ENCODE data around the gene CLDND2. TPM values are rescaled to one million over a fixed set of nuclear protein-coding genes. Genes with fewer than 3 reads are reported as not detected.

CLDND2 gene
- total and polyA plus RNA-seq, 2 experiments from 2014 or later, result 7.7 TPM; not detected in 1

DNA sequence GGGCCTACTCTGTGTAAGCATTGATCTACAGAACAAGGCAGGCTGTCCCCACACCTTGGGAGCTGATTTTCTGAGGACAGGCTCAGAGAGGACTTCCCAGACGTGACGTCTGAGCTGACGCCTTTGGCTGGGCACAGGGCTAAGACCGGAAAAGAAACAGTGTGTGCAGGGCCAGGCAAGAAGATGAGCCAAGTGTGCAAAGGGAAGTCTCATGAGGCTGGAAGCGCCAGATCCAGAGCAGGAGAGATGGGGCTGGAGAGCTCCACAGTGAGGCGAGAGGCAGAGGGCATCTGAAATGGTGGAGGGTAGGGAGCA, 44.7 kb downstream of the CLDND2 start:
- DNase-seq (ENCODE audit: low spot score), result no peak
- no peaks in the 10 kb centered on the region for H3F3A ChIP-seq (replicated peaks; ENCODE audit: low read depth)

More for the DNA sequence above, 44.7 kb downstream of the CLDND2 start:
- Histone ChIP-seq H3K36me3 (ENCODE audit: insufficient read depth) (no peaks in the 10 kb centered on the region), H3K79me2 (replicated peaks; ENCODE audit: insufficient read depth) (no peaks in the 10 kb centered on the region), H4K20me1 (replicated peaks; ENCODE audit: insufficient read depth) (peaks cover 2% of the 10 kb centered on the region; the same call in 1 of the 2 replicates), H3K27ac (ENCODE audit: low read depth) (no peak overlapping the region), H3K27me3 (ENCODE audit: insufficient read depth) (peaks cover 17% of the 10 kb centered on the region), H3K4me2 (no peak overlapping the region), H3K4me3 (no peak overlapping the region), H2AFZ (no peak overlapping the region), H3K4me1 (ENCODE audit: insufficient read depth) (peaks cover 10% of the 10 kb centered on the region; the same call in 1 of the 2 replicates), H3K9me2 (ENCODE audit: insufficient read depth) (no peaks in the 10 kb centered on the region)
- H3K36me3 Mint-ChIP-seq (ENCODE audit: low read depth), result peaks cover 5% of the 10 kb centered on the region; the same call in 2 of the 3 replicates
- H3K9me3 Mint-ChIP-seq, result no peaks in the 10 kb centered on the region; the same call in 2 of the 3 replicates
- ATAC-seq, result no peak
- TF ChIP-seq STAT1 (IDR thresholded peaks at IDR 0.05; ENCODE audit: unreplicated experiment) (no peak), EZH2phosphoT487 (IDR thresholded peaks at IDR 0.05; ENCODE audit: unreplicated experiment) (no peak), ZNF331 (CRISPR knock-in tag; IDR thresholded peaks at IDR 0.05; ENCODE audit: low read depth) (no peak), NANOG (IDR thresholded peaks at IDR 0.05; ENCODE audit: borderline replicate concordance) (no peak), EZH2 (IDR thresholded peaks at IDR 0.05; ENCODE audit: low read depth, unreplicated experiment) (no peak), JUNB (IDR thresholded peaks at IDR 0.05; ENCODE audit: unreplicated experiment) (no peak), ZNF114 (CRISPR knock-in tag; IDR thresholded peaks at IDR 0.05) (no peak), POLR2AphosphoS5 (IDR thresholded peaks at IDR 0.05; ENCODE audit: low read depth) (no peak), CREB1 (CRISPR knock-in tag; IDR thresholded peaks at IDR 0.05; ENCODE audit: low read depth) (no peak)
- TF ChIP-seq, protein P1, sequence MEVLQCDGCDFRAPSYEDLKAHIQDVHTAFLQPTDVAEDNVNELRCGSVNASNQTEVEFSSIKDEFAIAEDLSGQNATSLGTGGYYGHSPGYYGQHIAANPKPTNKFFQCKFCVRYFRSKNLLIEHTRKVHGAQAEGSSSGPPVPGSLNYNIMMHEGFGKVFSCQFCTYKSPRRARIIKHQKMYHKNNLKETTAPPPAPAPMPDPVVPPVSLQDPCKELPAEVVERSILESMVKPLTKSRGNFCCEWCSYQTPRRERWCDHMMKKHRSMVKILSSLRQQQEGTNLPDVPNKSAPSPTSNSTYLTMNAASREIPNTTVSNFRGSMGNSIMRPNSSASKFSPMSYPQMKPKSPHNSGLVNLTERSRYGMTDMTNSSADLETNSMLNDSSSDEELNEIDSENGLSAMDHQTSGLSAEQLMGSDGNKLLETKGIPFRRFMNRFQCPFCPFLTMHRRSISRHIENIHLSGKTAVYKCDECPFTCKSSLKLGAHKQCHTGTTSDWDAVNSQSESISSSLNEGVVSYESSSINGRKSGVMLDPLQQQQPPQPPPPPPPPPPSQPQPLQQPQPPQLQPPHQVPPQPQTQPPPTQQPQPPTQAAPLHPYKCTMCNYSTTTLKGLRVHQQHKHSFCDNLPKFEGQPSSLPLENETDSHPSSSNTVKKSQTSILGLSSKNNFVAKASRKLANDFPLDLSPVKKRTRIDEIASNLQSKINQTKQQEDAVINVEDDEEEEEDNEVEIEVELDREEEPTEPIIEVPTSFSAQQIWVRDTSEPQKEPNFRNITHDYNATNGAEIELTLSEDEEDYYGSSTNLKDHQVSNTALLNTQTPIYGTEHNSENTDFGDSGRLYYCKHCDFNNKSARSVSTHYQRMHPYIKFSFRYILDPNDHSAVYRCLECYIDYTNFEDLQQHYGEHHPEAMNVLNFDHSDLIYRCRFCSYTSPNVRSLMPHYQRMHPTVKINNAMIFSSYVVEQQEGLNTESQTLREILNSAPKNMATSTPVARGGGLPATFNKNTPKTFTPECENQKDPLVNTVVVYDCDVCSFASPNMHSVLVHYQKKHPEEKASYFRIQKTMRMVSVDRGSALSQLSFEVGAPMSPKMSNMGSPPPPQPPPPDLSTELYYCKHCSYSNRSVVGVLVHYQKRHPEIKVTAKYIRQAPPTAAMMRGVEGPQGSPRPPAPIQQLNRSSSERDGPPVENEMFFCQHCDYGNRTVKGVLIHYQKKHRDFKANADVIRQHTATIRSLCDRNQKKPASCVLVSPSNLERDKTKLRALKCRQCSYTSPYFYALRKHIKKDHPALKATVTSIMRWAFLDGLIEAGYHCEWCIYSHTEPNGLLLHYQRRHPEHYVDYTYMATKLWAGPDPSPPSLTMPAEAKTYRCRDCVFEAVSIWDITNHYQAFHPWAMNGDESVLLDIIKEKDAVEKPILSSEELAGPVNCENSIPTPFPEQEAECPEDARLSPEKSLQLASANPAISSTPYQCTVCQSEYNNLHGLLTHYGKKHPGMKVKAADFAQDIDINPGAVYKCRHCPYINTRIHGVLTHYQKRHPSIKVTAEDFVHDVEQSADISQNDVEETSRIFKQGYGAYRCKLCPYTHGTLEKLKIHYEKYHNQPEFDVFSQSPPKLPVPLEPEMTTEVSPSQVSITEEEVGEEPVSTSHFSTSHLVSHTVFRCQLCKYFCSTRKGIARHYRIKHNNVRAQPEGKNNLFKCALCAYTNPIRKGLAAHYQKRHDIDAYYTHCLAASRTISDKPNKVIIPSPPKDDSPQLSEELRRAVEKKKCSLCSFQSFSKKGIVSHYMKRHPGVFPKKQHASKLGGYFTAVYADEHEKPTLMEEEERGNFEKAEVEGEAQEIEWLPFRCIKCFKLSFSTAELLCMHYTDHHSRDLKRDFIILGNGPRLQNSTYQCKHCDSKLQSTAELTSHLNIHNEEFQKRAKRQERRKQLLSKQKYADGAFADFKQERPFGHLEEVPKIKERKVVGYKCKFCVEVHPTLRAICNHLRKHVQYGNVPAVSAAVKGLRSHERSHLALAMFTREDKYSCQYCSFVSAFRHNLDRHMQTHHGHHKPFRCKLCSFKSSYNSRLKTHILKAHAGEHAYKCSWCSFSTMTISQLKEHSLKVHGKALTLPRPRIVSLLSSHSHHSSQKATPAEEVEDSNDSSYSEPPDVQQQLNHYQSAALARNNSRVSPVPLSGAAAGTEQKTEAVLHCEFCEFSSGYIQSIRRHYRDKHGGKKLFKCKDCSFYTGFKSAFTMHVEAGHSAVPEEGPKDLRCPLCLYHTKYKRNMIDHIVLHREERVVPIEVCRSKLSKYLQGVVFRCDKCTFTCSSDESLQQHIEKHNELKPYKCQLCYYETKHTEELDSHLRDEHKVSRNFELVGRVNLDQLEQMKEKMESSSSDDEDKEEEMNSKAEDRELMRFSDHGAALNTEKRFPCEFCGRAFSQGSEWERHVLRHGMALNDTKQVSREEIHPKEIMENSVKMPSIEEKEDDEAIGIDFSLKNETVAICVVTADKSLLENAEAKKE (CRISPR knock-in tag; IDR thresholded peaks at IDR 0.05), result no peak
- TF ChIP-seq, protein P2, sequence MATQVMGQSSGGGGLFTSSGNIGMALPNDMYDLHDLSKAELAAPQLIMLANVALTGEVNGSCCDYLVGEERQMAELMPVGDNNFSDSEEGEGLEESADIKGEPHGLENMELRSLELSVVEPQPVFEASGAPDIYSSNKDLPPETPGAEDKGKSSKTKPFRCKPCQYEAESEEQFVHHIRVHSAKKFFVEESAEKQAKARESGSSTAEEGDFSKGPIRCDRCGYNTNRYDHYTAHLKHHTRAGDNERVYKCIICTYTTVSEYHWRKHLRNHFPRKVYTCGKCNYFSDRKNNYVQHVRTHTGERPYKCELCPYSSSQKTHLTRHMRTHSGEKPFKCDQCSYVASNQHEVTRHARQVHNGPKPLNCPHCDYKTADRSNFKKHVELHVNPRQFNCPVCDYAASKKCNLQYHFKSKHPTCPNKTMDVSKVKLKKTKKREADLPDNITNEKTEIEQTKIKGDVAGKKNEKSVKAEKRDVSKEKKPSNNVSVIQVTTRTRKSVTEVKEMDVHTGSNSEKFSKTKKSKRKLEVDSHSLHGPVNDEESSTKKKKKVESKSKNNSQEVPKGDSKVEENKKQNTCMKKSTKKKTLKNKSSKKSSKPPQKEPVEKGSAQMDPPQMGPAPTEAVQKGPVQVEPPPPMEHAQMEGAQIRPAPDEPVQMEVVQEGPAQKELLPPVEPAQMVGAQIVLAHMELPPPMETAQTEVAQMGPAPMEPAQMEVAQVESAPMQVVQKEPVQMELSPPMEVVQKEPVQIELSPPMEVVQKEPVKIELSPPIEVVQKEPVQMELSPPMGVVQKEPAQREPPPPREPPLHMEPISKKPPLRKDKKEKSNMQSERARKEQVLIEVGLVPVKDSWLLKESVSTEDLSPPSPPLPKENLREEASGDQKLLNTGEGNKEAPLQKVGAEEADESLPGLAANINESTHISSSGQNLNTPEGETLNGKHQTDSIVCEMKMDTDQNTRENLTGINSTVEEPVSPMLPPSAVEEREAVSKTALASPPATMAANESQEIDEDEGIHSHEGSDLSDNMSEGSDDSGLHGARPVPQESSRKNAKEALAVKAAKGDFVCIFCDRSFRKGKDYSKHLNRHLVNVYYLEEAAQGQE (IDR thresholded peaks at IDR 0.05; ENCODE audit: unreplicated experiment), result no peak
- TF ChIP-seq, protein P3, sequence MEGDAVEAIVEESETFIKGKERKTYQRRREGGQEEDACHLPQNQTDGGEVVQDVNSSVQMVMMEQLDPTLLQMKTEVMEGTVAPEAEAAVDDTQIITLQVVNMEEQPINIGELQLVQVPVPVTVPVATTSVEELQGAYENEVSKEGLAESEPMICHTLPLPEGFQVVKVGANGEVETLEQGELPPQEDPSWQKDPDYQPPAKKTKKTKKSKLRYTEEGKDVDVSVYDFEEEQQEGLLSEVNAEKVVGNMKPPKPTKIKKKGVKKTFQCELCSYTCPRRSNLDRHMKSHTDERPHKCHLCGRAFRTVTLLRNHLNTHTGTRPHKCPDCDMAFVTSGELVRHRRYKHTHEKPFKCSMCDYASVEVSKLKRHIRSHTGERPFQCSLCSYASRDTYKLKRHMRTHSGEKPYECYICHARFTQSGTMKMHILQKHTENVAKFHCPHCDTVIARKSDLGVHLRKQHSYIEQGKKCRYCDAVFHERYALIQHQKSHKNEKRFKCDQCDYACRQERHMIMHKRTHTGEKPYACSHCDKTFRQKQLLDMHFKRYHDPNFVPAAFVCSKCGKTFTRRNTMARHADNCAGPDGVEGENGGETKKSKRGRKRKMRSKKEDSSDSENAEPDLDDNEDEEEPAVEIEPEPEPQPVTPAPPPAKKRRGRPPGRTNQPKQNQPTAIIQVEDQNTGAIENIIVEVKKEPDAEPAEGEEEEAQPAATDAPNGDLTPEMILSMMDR (conservative IDR thresholded peaks at IDR 0.05; ENCODE audit: low read depth in 2 of 2), result no peak
- TF ChIP-seq, protein P4, sequence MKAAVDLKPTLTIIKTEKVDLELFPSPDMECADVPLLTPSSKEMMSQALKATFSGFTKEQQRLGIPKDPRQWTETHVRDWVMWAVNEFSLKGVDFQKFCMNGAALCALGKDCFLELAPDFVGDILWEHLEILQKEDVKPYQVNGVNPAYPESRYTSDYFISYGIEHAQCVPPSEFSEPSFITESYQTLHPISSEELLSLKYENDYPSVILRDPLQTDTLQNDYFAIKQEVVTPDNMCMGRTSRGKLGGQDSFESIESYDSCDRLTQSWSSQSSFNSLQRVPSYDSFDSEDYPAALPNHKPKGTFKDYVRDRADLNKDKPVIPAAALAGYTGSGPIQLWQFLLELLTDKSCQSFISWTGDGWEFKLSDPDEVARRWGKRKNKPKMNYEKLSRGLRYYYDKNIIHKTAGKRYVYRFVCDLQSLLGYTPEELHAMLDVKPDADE (IDR thresholded peaks at IDR 0.05), result no peak
- no peak overlapping the region for H3K4me3 Mint-ChIP-seq
- H3K27ac Mint-ChIP-seq, result no peak overlapping the region
- H3K27me3 Mint-ChIP-seq (ENCODE audit: insufficient read depth, low read depth, poor library complexity), result peaks cover 19% of the 10 kb centered on the region
- H3K4me1 Mint-ChIP-seq, result peaks cover 17% of the 10 kb centered on the region

Measured in GM23338 (cell line).